Gastroesophageal sphincter (tissue), 4 donors: ENCODE measurements around the gene DNAJC12. TPM values are rescaled to one million over a fixed set of nuclear protein-coding genes. Genes with fewer than 3 reads are reported as not detected.
"Not testable (repeated sequence)": the region's sequence is repeated elsewhere in the genome, so short reads cannot be mapped to it uniquely, and the experiment has no call there.

ENCODE experiments used
- ATAC-seq: fragments of 150-250 bp; one replicate; pipeline ENCODE4 v1.9.1; 2016; ENCODE audit warnings: mild to moderate bottlenecking, moderate library complexity
- H3K27ac ChIP-seq, 4 donors: fragments of 200-600 bp; sonication (generic) in 3 of 4; 1 replicate in 3 of 4; 2 replicates in 1 of 4; pipeline ENCODE4 v1.5.1; 2016 to 2019
- H3K27me3 ChIP-seq: fragments of 200-600 bp; sonication (generic); one replicate; pipeline ENCODE4 v1.5.1; 2019
- H3K36me3 ChIP-seq, 2 donors: fragments of 200-600 bp; sonication (generic); one replicate each; pipeline ENCODE4 v1.5.1; 2019; ENCODE audit warnings: control low read depth in 1 of 2
- H3K4me1 ChIP-seq, 3 donors: fragments of 200-600 bp; sonication (generic); 1 replicate in 2 of 3; 2 replicates in 1 of 3; pipeline ENCODE4 v1.5.1; 2016 to 2019; ENCODE audit warnings: control low read depth in 2 of 3
- H3K4me3 ChIP-seq, 2 donors: fragments of 200-600 bp; sonication (generic); one replicate each; pipeline ENCODE4 v1.5.1; 2019; ENCODE audit warnings: mild to moderate bottlenecking in 1 of 2, moderate library complexity in 1 of 2
- H3K9me3 ChIP-seq, 3 donors: fragments of 200-600 bp; sonication (generic); one replicate each; pipeline ENCODE4 v1.5.1; 2017 to 2019; ENCODE audit warnings: control low read depth in 2 of 3
- EP300 ChIP-seq: sonication (generic); formaldehyde crosslinking; IDR thresholded peaks from one replicate; pipeline ENCODE4 v1.6.1; 2017; ENCODE audit warnings: antibody characterized with exemption, mild to moderate bottlenecking
- POLR2A ChIP-seq, 2 donors: fragments of 450-650 bp; IDR thresholded peaks; one replicate each; pipeline ENCODE4 v1.6.1; 2017; ENCODE audit warnings: antibody characterized with exemption in 2 of 2, mild to moderate bottlenecking in 2 of 2, moderate library complexity in 1 of 2
- POLR2AphosphoS5 ChIP-seq: sonication (generic); formaldehyde crosslinking; IDR thresholded peaks from one replicate; pipeline ENCODE4 v1.6.1; 2017; ENCODE audit warnings: antibody characterized with exemption
- WGBS, 2 donors: methylation state at CpG; one replicate each; pipeline ENCODE4 v1.1.5; 2018; ENCODE audit warnings: low coverage in 1 of 2; 5-methylcytosine and 5-hydroxymethylcytosine counted together
- total RNA-seq, 4 donors: library from RNA; depleted of rRNA; stranded (reverse); fragments of >200 nt; gene quantifications; one replicate each; pipeline ENCODE4 v1.1.0, GENCODE V29; 2016
- TF ChIP-seq, protein P1 (sequence below), 4 experiments: fragments of 200-600 bp in 2 of 4; fragments of 450-650 bp in 2 of 4; sonication (generic) in 1 of 4; IDR thresholded peaks; one replicate each; pipeline ENCODE4 v1.5.1; 2017 to 2019; ENCODE audit warnings: antibody characterized with exemption in 4 of 4, mild to moderate bottlenecking in 2 of 4, moderate library complexity in 2 of 4

Gene DNAJC12
- total RNA-seq, 4 donors from 2014 or later = 2.5 to 4.6 (median 3.3) TPM

DNA sequence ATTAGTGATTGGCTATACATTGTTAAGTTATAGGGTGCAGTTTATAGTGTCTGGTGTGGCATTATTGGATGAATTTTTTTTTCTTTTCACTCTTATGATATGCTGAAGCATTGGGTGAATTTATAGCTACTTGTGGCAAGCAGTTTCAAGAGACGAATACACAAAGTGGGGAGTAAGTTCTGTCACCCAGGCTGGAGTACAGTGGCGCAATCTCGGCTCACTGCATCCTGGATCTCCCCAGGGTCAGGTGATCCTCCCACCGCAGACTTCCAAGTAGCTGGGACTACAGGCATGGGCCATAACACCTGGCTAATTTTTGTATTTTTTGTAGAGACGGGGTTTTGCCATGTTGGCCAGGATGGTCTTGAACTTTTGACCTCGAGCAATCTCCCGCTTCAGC lies 40.1 kb upstream of the DNAJC12 start:
- H3K4me1 ChIP-seq = no peaks in the 10 kb centered on the region
- 86 to 89% methylated on average over 3 to 7 of the region's 7 CpGs for WGBS, 2 donors
- TF ChIP-seq POLR2A (IDR thresholded peaks at IDR 0.05) = no peak
- no peak for TF ChIP-seq POLR2AphosphoS5
- TF ChIP-seq, protein P1, sequence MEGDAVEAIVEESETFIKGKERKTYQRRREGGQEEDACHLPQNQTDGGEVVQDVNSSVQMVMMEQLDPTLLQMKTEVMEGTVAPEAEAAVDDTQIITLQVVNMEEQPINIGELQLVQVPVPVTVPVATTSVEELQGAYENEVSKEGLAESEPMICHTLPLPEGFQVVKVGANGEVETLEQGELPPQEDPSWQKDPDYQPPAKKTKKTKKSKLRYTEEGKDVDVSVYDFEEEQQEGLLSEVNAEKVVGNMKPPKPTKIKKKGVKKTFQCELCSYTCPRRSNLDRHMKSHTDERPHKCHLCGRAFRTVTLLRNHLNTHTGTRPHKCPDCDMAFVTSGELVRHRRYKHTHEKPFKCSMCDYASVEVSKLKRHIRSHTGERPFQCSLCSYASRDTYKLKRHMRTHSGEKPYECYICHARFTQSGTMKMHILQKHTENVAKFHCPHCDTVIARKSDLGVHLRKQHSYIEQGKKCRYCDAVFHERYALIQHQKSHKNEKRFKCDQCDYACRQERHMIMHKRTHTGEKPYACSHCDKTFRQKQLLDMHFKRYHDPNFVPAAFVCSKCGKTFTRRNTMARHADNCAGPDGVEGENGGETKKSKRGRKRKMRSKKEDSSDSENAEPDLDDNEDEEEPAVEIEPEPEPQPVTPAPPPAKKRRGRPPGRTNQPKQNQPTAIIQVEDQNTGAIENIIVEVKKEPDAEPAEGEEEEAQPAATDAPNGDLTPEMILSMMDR (IDR thresholded peaks at IDR 0.05) = no peak

DNA sequence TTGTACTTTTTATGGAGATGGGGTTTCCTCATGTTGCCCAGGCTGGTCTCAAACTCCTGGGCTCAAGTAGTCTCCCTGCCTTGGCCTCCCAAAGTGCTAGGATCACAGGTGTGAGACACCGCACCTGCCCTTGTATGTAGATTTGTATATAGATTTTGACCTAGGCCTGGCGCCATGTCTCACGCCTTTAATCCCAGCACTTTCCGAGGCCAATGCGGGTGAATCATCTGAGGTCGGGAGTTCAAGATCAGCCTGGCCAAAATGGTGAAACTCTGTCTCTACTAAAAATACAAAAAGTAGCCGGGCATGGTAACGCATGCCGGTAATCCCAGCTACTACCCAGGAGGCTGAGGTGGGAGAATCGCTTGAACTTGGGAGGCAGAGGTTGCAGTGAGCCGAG lies 39.4 kb upstream of the DNAJC12 start:
- H3K4me1 ChIP-seq, ATAC-seq, H3K27me3 ChIP-seq, H3K4me3 ChIP-seq, H3K36me3 ChIP-seq, H3K27ac ChIP-seq, H3K9me3 ChIP-seq: not testable (repeated sequence)
- 93 to 100% methylated on average over 2 to 8 of the region's 11 CpGs for WGBS, 2 donors

More for the DNA sequence above, 40.1 kb upstream of the DNAJC12 start:
- H3K9me3 ChIP-seq = no peaks in the 10 kb centered on the region
- H3K27ac ChIP-seq = no peak overlapping the region
- no peak for ATAC-seq
- no peaks in the 10 kb centered on the region for H3K27me3 ChIP-seq
- H3K4me3 ChIP-seq = no peak overlapping the region
- no peaks in the 10 kb centered on the region for H3K36me3 ChIP-seq

DNA sequence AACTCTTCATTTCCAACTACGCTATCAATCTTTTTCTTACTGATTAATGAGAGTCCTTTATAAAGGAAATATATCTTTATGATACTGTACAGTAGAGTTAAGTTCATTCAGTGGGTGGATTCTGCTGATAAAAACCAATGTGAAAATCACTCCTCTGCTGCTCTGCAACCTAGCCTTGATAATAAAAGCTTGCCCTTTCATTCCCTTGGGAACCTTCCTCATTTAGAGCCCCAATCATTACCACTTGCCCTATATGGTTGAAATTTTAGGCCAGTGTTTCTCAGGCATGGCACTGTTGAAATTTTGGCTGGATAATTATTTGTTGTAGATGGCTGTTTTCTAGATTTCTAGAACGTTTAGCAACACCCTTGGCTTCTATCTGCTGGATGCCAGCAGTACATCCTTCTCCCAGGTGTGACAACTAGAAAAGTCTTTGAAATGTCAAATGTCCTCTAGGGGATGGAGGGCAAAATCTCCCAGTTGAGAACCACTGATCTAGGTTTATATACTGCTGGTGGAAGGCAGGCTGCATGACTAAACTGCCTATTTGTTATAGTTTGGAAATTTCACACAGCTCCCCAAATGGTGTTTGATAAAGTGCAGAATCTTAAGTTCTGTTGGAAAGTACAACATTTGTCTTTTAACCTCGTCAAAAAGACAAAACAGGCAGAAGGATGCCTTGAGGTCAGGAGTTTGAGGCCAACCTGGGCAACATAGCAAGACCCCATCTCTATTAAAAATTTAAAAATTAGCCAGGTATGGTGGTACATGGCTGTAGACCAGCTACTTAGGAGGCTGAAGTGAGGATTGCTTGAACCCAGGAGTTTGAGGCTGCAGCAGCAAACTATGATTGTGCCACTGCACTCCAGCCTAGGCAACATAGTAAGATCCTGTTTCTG lies 37.6 kb upstream of the DNAJC12 start:
- H3K36me3 ChIP-seq = no peaks in the 10 kb centered on the region
- WGBS, 2 donors = 66 to 80% methylated on average over 2 to 3 of the region's 3 CpGs
- TF ChIP-seq POLR2AphosphoS5 (no peak), EP300 (no peak), POLR2A (IDR thresholded peaks at IDR 0.05) (no peak)
- TF ChIP-seq, protein P1 (IDR thresholded peaks at IDR 0.05) = no peak
- H3K4me1 ChIP-seq = no peaks in the 10 kb centered on the region
- H3K9me3 ChIP-seq = no peaks in the 10 kb centered on the region
- no peaks in the 10 kb centered on the region for H3K27me3 ChIP-seq
- no peak overlapping the region for H3K27ac ChIP-seq
- H3K4me3 ChIP-seq = no peak overlapping the region
- ATAC-seq = no peak

- TF ChIP-seq POLR2AphosphoS5 (no peak), EP300 (no peak), POLR2A (IDR thresholded peaks at IDR 0.05) (no peak)
- TF ChIP-seq, protein P1 (IDR thresholded peaks at IDR 0.05) = no peak
- no peaks in the 10 kb centered on the region for H3K27me3 ChIP-seq
- WGBS, 2 donors = 92 to 94% methylated on average over 6 of the region's 6 CpGs
- no peak overlapping the region for H3K27ac ChIP-seq
- no peak for ATAC-seq
- no peaks in the 10 kb centered on the region for H3K9me3 ChIP-seq
- no peaks in the 10 kb centered on the region for H3K36me3 ChIP-seq
- H3K4me1 ChIP-seq = no peaks in the 10 kb centered on the region
- no peak overlapping the region for H3K4me3 ChIP-seq
These were observed 32.0 kb upstream of the DNAJC12 start for GRCh38 chr10:67869996-67870395.

DNA sequence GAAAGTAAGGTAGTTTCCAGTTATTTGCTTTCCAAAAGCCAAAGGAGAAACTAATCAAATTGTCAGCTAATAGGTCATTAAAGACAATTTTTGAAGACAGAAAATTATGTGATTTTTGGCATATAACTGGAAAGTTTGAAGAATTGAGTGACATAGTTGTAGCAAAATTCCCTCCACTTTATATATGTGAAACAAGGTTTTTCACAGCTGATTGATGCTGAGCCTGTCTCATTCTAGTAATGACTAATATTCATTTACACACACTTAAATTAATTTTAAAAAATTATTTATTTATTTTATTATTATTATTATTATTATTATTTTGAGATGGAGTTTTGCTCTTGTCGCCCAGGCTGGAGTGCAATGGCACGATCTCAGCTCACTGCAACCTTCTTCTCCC lies 30.1 kb upstream of the DNAJC12 start:
- no peaks in the 10 kb centered on the region for H3K27me3 ChIP-seq
- WGBS, 2 donors = 60 to 100% methylated on average over 1 of the region's 2 CpGs
- H3K36me3 ChIP-seq = no peaks in the 10 kb centered on the region
- ATAC-seq = no peak
- H3K9me3 ChIP-seq = no peaks in the 10 kb centered on the region
- no peak overlapping the region for H3K4me3 ChIP-seq
- H3K27ac ChIP-seq = no peak overlapping the region
- H3K4me1 ChIP-seq = no peaks in the 10 kb centered on the region
- TF ChIP-seq POLR2AphosphoS5 = no peak
- TF ChIP-seq EP300 = no peak
- TF ChIP-seq, protein P1 (IDR thresholded peaks at IDR 0.05) = no peak
- TF ChIP-seq POLR2A (IDR thresholded peaks at IDR 0.05) = no peak
